KG1 (cell line): ENCODE results near the gene ZSCAN21.

ENCODE experiments used
- DNase-seq: peaks from one replicate; lab custom pipeline; 2025; lab: John Stamatoyannopoulos, UW

ZSCAN21 gene

DNA sequence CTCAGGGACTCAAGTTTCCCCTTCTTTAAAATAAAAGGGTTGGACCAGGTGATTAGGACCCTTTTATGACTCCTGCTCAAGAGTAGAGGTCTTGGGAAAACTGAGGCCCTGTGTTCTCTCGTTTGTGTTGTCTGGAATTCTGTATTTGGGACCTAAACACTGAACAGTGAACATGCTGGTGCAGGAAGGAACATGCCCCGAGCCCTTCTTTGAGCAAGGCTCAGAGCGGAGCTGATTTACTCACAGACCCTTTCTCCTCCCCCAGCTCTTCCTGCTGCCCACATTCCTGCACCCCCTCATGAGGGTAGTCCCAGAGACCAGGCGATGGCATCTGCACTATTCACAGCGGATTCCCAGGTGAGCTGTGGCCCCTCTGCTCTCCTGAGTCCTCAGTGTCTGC lies 20.0 kb upstream of the ZSCAN21 start:
- no peak for DNase-seq

DNA sequence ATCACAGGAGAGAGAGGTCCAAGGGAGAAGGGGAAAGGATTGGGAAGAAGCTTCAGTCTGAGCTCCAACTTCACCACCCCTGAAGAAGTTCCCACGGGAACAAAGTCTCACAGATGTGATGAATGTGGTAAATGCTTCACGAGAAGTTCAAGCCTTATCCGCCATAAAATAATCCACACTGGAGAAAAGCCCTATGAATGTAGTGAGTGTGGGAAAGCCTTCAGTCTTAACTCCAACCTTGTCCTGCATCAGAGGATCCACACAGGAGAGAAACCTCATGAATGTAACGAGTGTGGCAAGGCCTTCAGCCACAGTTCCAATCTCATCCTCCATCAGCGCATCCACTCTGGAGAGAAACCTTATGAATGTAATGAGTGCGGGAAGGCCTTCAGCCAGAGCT lies 16.0 kb upstream of the ZSCAN21 start:
- no peak for DNase-seq

DNA sequence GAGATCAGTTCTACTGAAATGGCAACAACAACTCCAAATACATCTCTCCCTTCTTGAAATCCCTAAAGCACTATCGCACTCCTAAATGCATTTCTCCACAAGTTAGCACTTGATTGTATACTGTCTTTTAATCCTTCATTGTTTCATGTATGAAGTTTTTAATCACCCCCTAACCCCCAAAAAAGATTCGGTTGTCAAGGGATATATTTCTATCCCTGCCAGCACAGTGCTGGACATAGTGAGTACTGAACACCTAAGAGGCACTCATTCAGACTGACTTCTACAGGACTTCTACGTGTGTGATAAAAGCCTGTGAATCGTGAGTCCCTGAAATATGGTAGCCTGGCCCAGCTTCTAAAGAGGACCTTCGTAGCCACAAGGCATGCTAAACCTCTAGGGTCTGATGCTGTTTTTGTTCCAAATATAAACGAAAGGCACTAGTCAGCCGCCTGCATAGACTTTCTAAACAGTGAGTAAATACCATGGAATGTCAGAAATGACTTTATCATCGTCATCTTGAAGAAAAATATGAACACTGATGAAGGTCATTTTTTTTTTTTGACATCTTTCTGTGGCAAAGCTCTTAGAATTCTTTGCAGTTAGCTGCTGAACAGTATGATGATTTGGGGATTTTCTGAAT lies 14.6 kb upstream of the ZSCAN21 start:
- DNase-seq = no peak

DNA sequence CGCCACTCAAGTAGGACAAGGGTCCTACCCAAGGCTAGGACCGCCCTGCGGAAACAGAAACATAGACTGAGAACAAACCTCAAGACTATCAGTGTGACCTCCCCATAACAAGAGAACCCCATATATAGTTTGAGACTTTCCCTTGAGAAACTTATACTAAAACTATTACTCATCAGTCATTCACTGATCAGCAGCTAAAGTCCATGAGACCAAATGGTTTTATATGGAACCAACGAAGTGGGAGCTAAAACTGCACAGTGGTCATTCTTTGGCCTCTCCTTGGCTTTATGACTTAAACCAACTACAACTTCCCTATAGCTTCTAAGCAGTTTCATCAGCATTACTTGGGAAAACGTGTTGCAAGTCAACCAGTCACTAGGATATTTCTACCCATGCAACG lies 13.7 kb upstream of the ZSCAN21 start:
- no peak for DNase-seq

DNA sequence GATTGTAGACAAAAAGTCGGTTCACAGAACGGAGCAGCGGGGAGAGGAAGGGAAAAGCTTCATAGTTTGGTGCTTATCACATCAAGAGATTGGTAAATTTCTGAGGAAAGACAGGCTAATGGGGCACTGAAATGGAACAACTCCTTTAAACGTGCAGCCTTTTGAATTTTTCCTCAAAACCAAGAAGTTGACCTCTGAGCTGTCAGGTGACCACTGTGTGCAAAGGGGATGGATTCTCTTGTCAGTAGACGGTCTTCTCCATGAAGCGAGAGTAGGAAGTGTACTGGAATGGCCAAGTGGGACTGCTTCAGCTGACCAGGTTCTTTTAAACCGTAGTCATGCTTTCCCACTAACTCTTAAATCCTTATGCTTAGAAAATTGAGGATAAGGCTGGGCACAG lies 11.2 kb upstream of the ZSCAN21 start:
- DNase-seq = no peak

DNA sequence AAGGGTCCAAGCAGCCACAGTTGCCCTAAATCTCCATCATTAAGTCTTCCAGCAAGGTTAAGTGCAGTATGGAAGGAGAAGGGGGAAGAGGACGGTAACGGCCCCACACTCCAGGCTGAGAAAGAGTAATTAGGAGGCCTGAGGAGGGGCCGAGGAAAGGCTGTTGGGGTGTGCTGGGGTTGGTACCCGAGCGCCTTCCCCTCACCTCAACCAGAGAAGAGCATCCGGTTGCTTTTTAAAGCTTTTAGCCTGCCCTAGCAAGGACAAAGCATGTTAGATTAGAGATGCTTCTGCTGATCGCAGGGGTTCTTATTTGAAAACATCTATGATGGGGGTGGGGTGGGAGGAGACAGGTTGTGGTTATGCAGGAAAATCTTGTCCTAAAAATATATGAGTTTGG lies 9.0 kb upstream of the ZSCAN21 start:
- no peak for DNase-seq

DNA sequence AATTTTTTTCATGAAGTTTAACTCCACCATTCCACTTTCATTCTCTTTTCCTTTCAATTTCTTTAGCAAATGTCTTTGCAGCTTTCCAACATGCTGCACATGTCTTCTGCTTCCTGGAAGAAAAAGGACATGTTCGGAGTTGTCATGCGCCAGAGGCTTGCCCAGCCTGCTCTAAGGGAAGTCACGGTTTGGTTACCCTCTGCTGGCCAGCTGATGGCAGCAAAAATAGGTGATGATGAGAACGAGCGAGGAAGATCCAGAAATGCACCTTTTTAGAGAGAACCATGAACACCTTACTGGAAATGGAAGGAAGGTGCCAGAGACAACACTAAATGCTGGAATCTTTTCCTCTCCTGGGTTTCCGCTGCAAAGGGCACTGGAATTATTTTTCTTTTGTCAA lies 4.9 kb upstream of the ZSCAN21 start:
- no peak for DNase-seq

DNA sequence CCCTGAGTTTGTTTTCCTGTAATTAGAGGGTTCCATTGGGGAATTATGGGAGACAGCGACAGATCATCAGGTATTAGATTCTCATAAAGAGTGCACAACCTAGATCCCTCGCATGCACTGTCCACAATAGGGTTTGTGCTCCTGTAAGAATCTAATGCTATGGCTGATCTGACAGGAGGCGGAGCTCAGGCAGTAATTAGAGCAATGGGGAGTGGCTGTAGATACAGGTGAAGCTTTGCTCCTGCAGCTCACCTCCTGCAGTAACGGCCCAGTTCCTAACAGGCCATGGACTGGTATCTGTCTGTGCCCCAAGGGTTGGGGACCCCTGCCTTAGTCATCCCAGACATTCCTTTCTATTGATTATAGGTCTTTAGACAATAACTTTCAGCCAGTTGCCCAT lies 894 bp upstream of the ZSCAN21 start:
- DNase-seq = no peak

DNA sequence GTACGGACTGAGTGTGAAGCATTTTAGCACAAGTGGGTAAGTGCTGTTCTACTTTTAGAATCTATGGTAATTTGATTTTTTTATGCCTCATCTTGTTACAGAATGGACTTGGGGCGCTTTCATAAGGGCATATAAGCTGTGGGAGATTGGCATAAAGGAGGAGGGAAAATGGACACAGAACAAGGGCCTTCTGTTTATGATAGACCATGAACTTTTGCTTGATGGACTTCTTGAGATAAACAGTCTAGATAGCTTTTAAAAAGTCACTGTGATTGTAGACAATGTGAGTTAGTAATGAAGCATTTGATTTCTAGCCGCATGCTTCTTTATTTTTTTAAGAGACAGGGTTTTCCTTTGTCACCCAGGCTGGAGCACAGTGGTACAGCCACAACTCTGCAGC lies 2.0 kb downstream of the ZSCAN21 start:
- DNase-seq = no peak

DNA sequence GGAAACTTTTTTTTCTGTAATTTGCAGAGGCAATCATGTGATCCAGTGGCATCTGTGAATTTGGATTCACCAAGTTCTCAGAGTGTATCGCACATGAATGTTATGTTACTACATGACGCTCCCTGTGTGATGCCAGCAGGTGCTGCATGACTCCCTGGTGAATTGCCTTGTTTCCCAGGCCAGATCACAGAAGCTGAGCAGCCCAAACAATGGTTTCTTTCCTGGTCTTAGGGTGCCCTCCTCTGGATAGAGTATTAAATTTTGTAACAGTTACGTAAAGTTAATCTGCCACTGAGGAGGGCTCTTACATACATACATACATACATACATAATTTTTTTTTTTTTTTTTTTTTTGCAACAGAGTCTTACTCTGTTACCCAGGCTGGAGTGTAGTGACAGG lies 3.6 kb downstream of the ZSCAN21 start:
- DNase-seq = no peak

DNA sequence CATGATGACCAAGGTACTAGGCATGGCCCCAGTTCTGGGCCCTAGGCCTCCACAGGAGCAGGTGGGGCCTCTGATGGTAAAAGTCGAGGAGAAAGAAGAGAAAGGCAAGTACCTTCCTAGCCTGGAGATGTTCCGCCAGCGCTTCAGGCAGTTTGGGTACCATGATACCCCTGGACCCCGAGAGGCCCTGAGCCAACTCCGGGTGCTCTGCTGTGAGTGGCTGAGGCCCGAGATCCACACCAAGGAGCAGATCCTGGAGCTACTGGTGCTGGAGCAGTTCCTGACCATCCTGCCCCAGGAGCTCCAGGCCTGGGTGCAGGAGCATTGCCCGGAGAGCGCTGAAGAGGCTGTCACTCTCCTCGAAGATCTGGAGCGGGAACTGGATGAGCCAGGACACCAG lies 7.4 kb downstream of the ZSCAN21 start:
- DNase-seq = no peak

DNA sequence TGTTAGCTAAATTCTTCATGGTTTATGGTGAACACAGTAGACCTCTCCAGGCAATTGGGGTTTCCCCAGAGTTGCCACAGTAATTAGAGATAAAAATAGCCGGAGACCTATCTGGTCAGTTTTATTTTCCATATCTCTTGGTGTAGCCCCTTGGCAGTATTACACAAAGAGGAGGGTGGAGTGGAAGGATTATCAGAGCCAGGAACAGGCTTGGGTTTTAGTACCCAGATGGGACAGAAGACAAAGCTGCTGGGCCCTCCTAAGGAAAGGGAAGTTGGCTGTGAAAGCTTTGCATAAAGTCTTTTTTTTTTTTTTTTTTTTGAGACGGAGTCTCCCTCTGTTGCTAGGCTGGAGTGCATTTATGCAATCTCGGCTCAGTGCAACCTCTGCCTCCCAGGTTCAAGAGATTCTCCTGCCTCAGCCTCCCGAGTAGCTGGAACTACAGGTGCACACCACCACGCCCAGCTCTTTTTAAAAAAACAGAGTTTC lies 9.7 kb downstream of the ZSCAN21 start:
- no peak for DNase-seq

DNA sequence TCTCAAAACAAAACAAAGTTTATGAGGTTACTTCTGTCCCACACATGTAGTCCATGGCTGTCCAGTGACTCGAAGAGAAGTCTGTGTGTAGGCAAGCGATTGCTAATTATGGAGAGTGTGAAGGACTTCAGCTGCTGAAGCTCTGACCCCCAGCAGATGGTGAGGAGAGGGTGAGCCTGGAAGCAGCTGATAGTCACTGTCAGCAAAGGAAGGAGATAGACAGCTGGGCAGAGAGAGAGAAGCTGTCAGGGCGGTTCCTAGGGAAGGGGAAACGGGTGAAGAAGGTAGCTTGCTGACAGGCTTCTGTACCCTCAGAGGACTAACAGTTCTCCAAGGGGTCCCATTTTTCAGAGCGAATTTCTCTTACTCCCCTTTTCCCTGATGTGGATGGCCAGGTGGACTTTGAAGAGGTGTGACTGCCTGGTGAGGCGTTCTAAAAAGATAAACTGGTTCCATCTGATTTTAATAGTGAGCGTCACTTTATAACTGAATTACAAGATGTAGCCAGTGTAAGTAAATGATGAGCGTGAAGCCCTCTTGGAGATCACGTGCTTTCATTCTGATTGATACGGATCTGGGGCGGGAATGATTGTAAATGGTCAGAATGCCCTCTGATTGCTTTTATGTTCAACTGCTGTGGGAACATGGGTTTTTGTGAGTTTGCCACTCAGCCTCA lies 12.1 kb downstream of the ZSCAN21 start:
- no peak for DNase-seq

DNA sequence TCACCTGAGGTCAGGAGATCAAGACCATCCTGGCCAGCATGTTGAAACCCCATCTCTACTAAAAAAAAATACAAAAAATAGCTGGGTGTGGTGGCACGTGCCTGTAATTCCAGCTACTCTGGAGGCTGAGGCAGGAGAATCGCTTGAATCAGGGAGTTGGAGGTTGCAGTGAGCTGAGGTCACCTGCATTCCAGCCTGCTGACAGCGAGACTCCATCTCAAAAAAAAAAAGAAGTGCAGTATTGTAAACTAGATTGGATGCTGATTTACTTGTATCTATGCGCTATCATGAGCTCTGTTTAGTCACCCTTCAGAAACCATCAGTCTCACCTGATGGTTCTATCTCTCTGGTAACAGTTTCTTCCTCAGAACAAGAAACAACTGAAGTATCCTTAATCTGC lies 13.8 kb downstream of the ZSCAN21 start:
- no peak for DNase-seq

DNA sequence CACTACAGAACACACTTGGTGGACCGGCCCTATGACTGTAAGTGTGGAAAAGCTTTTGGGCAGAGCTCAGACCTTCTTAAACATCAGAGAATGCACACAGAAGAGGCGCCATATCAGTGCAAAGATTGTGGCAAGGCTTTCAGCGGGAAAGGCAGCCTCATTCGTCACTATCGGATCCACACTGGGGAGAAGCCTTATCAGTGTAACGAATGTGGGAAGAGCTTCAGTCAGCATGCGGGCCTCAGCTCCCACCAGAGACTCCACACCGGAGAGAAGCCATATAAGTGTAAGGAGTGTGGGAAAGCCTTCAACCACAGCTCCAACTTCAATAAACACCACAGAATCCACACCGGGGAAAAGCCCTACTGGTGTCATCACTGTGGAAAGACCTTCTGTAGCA lies 14.6 kb downstream of the ZSCAN21 start:
- DNase-seq = no peak

DNA sequence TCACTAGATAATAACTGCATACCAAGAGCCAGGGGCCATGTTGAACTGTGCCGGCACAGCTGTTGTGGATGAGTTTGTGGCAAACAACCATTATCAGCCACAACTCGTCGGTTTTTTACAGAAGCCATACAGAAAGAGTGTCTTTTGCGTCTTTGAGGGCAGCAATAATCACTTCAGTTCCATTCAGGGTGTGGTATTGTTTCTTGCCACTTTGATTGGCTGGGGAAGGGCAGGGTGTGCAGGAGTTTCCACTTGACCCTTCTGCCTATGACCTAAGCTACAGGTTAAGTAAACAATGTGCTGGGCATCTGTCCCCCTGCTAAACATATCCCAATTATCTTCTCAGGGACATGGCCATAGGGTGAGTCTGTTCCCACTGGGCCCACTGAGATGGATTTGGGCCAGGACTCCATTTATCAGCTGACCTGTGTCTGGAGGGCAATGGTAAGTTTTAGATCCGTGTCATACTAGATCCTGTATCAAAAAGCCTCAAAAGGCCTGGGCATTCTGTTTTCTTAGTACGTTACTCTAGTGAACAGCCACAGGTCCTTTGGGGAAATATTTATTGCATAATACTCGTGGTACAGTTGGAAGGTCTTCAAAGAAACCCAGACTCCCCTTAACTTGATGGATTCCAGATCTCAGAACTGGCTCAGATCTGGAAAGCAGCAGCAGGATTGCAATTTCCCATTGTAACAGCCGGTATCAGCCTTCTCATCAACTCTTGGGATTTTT lies 16.0 kb downstream of the ZSCAN21 start:
- DNase-seq = no peak

DNA sequence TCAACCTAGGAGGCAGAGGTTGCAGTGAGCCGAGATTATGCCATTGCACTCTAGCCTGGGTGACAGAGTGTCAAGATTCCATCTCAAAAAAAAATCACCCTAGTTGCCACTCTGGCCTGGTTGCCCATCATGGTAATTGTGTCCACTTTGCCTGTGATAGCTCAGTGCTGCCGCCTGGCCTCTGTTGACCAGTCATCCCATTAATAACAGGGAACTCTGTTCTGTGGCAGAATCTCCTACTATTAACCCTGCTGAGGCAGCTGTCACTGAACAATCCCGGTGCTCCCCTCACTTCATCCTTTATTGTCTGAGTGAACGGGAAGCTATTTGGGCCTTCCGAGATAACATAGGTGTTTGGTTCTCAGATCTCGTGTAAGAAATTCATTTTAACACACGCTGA lies 17.4 kb downstream of the ZSCAN21 start:
- DNase-seq = no peak

DNA sequence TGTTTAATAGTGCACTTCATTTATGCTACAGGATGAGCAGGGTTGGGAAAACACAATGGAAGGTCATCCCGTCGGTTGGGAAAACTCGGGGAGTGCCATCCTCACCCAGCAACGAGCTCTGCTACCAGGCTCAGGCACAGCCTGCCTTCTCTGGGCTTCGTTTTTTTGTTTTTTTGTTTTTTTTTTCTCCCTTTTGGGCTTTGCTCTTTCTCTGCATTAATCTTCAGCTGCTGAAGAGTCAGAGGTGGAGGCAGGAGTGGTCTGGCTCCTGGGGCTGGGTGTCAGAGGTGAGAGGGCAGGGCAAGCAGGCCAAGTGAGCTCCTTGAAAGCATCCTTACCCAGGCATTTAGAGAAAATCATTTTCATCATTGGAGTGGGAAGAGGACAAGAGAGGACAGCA lies 20.4 kb downstream of the ZSCAN21 start:
- no peak for DNase-seq

DNA sequence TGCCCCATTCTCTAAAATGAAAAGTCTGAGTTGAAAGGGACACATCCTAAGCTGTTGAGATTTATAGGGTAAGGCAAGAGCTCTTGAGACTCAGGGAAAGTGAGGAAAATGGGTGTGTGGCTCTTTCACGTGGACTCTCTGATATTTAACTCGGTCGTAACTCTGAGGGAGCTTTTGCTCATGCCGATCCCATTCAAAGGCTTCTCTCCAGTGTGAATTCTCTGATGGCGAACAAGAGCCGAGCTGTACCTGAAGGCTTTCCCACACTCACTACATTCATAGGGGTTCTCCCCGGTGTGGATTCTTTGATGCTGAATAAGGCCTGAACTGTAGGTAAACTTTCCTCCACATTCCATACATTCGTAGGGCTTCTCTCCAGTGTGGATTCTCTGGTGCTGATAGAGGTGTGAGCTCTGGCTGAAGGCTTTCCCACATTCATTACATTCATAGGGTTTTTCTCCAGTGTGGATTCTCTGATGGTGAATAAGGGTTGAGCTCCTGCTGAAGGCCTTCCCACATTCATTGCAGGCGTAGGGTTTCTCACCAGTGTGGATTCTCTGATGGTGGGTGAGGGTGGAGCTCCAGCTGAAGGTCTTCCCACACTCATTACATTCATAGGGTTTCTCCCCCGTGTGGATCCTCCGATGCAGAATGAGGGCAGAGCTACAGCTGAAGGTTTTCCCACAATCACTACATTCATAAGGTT lies 21.6 kb downstream of the ZSCAN21 start:
- no peak for DNase-seq

DNA sequence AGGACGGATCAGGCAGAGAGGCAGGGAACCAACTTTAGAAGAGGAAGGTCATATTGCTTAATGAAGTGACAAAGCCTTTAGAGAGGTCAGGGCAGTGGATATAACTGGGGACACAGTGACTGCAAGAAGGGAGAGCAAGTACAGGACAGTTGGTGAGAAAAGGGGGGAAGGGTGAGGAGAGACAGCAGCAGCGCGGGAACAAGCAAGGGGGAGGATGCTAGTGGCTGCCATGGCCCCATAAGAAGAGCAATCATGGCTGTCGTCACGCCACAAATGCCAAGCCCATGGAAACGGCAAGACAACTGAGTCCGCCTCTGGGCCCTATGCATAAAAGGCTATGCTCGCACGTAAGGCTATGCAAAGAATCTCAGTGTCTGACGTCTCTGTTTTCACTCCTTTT lies 22.9 kb downstream of the ZSCAN21 start:
- no peak for DNase-seq

DNA sequence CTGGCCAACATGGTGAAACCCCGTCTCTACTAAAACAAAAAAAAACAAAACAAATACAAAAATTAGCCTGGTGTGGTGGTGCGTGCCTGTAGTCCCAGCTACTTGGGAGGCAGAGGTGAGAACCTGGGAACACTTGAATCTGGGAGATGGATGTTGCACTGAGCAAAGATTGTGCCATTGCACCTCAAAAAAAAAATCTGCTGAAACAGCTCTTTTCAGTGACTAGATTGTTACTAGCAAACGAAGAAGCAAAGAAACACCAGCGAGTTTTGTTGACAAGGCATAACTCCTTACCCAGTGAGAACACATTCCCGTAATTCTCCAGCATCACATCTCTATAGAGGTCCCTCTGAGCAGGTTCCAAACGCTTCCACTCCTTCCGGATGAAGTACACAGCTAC lies 25.3 kb downstream of the ZSCAN21 start:
- no peak for DNase-seq

DNA sequence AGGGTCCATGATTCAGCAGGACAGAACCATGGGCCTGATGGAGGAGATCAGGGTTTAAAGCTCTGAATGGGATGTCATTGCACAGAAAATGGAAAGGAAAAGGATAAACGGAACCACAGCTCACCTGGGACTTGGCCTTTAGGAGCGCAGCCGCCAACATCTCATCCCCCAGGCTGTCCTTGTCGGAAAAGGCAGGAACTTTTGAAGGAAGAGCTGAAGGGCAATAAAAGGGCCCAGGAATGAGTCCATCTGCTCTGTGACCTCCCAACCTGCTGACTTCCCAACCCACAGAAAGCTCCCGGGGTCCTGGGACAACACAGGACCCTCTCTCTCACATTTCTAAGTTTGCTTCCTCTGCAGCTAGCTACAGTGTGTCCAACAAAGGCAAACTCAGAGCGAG lies 25.8 kb downstream of the ZSCAN21 start:
- DNase-seq = no peak

DNA sequence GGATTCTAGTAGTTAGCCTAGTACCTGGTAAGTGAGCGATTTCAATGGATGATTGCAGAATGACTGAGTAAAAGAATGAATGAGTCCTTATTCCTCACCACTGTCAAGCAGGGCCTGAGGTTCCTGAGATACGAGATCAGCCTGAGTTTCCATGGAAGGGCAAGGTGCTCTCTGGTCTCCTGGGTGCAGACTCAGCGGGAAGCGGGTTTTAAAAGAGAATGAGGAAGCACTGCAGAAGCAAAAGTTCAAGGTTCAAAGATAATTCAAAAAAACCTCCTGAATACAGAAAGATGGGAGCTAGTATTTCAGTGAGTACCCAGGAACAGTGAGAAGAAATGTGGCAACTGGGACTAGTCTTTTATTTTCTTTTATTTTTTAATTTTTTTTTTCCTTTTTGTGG lies 27.6 kb downstream of the ZSCAN21 start:
- no peak for DNase-seq
